HG03039 (cell line): ENCODE results near the gene WDR19.
"Not testable (repeated sequence)": the region's sequence is repeated elsewhere in the genome, so short reads cannot be mapped to it uniquely, and the experiment has no call there.

Experiments used
- ATAC-seq: cut with Tn5 transposase; IDR thresholded peaks from one replicate; pipeline ENCODE4 v1.9.1; 2021; ENCODE audit warnings: mild to moderate bottlenecking, moderate library complexity; ENCODE audit not compliant: unreplicated experiment

Gene WDR19

DNA sequence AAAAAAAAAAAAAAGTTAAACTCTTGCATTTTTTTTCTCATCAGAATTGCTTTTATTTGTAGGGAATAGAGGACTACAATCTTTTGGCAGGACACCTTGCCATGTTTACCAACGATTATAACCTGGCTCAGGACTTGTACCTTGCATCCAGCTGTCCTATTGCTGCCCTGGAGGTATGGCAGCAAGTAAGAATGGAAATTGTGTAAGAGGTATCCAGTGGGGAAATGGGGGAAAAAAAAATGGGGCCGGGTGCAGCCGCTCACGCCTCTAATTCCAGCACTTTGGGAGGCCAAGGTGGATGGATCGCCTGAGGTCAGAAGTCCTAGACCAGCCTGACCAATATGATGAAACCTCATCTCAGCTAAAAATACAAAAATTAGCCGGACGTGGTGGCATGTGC, 49.8 kb downstream of the WDR19 start:
- no peak for ATAC-seq

DNA sequence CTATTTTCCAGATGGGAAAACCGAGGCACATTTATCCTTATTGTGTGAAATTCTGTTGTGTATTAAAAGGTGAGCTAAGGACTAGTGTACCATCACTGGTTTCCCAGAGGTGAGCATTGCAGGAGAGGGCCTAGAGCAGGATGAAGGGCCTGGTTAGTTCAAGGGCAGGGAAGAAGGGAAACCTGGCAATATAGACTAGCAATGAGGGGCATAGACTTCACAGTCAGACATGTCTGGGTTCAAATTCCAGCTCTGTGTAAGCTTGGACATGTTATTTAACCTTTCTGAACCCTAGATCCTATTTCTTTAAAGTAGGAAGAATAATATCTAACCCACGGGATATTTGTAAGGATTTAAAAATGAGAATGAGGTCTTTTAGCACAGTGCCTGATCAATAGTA, 50.8 kb downstream of the WDR19 start:
- ATAC-seq, result no peak

GRCh38 chr4:39233783-39234182, 51.5 kb downstream of the WDR19 start:
- ATAC-seq, result no peak

DNA sequence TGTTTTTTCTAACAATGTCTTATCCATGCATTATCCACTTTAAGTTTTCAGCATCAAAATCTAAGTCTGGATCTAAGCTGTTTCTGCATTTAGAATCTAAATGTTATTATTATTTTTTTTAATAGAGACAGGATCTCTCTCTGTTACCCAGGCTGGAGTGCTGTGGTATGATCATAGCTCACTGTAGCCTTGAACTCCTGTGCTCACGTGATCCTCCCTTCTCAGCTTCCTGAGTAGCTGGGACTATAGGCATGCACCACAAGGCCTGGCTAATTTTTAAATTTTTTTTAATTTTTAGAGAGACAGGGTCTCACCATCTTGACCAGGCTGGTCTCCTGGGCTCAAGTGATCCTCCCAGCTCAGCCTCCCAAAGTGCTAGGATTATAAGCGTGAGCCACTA, 52.7 kb downstream of the WDR19 start:
- no peak for ATAC-seq

DNA sequence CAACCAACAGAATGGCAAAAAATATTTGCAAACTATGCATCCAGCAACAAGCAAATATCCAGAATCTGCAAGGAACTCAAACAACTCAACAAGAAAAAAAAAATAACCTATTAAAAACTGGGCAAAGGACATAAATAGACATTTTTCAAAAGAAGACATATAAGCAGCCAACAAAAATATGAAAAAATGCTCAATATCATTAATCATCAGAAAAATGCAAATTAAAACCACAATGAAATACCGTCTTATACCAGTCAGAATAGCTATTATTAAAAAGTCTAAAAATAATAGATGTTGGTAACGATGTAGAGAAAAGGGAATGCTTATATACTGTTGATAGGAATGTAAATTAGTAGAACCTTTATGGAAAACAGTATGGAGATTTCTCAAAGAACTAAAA, 53.4 kb downstream of the WDR19 start:
- ATAC-seq, result no peak

DNA sequence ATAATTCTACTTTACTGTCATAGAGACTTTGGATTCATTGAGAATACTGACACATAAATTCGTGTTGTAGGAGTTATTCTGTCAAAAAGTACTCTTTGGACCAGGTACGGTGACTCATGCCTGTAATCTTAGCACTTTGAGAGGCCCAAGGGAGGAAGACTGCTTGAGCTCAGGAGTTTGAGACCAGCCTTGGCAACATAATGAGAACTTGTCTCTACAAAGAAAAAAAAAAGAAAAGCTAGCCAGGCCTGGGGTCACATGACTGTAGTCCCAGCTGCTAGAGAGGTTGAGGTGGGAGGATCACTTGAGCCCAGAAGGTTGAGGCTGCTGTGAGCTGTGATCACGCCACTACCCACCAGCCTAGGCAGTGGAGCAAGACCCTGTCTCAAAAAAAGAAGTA, 54.9 kb downstream of the WDR19 start:
- ATAC-seq, result no peak

DNA sequence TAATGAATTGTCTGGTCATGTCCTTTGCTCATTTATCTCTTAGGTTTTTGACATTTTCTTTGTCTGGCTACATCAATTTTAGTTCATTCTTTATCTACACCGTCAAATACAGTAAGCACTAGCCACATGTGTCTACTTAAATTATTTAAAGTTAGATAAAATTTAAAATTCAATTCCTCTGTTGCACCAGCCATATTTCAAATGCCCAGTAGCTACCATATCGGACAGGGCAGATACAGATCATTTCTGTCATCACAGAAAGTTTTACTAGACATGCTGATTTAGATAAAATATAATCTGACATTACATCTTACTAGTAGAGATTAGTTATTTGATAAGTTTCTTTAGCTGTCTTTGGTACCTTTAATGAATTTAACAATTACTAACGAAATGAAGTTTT, 61.1 kb downstream of the WDR19 start:
- ATAC-seq, result no peak

DNA sequence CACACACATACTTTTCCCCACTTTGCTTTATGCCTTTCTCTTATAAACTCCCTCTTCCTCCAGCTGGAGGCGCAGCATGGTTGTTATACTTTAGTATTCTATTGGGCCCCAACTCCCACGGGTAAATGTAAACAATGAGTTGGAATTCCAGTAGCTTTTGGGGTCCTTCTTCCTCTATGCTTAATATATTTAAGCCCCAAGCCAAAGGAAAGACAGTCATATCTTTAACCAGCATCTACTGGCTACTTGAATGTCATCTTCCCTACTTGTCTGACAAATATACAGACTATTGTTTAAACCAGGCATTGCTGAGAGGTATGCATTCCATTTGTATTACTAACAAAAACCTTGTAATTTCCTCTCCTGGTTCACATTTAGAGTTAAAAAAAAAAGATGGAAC, 72.9 kb downstream of the WDR19 start:
- no peak for ATAC-seq

DNA sequence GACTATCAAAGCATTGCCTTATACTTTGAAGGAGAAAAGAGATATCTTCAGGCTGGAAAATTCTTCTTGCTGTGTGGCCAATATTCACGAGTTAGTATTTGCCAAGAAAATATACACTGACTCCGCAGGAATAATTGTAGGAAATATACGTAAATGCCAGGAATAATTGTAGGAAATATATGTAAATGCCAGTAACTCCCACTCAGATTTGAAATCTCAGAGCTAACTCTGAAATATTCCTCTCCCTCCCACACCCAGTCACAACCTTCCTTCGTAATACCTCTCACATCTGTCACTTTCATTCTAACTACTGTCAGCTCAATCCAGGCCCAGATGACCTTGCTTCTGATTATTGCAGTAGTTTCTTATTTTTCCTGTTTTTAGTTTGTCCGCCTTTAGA, 73.5 kb downstream of the WDR19 start:
- no peak for ATAC-seq

- ATAC-seq, result no peak
Observed at GRCh38 chr4:39256436-39256835, 74.1 kb downstream of the WDR19 start.

DNA sequence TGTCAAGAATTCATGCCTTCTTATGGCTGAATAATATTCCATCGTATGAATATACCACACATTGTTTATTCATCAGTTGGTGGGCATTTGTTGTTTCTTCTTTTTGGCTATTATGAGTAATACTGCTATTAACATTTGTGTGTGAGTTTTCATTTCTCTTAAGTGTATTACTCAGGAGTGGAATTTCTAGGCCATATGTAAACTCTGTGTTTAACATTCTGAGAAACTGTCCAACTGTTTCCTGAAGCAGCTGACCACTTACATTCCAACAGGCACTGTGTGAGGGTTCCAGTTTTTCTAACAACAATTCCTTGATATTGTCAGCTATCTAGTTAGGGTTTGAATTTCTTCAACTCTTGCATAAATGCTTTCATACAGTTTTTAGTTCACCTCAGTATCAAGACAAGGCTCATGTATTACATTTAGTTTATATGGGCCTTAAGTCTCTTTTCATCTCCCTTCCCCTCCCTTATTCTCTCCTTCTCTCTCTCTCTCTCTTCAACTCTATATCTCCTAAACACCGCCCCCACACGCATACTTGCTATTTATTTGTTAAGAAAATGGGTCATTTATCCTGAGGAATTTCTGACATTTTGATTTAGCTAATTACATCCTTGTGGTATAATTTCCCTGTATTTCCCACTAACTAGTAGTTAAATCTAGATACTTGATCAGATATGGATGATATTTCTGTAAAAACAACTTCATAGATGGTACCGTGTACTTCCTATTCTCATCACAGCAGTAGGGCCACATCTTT, 77.4 kb downstream of the WDR19 start:
- ATAC-seq, result no peak

DNA sequence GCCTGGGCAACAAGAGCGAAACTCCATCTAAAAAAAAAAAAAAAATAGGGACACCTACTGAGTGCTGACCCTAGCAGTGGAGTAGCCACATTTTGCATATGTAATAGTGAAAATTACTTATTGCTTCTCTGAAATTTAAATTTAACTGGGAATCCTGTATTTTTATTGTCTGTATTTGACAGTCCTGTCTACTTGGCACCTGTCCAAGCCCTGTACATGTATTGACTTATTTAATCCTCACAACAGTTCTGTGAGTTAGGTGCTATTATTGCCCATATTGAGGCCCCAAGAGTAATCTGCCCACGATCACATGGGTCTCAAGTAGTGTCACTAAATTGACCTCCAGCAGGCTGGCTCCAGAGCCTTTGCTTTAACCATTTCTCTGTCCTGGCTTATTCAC, 81.6 kb downstream of the WDR19 start:
- ATAC-seq, result no peak

DNA sequence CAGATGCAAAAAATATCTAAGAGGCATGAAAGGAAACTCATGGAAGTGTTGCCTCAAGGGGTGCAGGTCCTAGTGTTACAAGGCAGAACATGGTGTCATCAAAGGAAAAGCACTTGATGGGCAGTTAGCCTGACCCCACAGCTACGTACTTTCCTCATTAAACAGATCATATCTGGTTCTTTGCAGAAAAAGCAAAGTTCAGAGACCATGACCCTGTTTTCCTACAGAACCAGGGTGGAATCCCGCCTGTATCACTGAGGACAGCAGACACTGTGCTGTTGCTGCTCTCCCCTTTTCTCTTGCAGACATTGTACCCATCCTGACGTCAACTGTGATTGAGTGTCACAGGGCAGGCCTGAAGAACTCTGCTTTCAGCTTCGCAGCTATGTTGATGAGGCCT, 92.2 kb downstream of the WDR19 start:
- no peak for ATAC-seq

DNA sequence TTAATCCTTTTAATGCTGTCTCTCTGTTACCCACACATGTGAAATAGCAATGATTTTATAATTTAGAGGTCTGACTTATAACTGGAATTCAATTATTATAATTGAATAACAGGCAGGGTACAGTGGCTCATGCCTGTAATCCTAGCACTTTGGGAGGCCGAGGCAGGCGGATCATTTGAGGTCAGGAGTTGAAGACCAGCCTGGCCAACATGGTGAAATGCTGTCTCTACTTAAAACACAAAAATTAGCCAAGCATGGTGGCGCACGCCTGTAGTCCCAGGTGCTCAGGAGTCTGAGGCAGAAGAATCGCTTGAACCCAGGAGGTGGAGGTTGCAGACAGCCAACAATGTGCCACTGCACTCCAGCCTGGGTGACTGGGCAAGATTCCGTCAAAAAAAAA, 95.3 kb downstream of the WDR19 start:
- ATAC-seq, result not testable (repeated sequence)

- no peak for ATAC-seq
Observed at GRCh38 chr4:39278476-39278875, 96.1 kb downstream of the WDR19 start.

DNA sequence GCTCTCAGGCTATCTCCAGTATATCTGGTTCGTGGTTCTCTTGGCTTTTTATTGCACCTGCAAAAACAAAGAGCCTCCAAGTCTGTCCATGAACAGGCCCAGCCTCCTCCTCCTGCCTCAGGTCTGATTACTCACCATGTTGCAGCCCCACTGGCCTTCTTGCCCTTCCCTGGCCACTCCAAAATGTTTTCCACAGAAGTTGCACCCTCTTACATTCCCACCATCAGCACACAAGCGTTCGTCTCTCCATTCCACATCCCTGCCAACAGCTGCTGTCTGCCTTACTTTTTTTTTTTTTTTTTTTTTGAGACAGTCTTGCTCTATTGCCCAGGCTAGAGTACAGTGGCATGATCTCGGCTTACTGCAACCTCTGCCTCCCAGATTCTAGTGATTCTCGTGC, 97.1 kb downstream of the WDR19 start:
- ATAC-seq, result no peak

GRCh38 chr4:39280770-39281169, 98.4 kb downstream of the WDR19 start:
- ATAC-seq, result no peak

- ATAC-seq, result no peak
Observed at GRCh38 chr4:39285111-39285795, 102.9 kb downstream of the WDR19 start.

DNA sequence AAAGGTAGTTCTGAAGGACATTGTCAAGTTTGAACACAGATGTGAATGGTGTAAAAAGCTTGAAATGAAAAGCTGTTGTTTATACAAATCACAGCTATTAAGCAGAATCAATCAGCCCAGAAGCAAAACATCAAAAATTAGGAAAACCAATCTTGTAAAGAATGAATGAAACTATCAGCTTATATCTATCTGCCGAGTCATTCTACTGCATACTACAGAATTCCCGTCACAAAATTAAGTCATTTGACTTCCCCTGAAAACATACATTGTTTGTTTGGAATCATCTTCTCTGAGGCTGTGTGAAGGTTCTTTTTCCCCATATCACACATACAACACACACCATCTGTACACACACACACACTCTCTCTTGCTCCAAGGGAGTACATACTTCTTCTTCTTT, 103.5 kb downstream of the WDR19 start:
- ATAC-seq, result no peak

DNA sequence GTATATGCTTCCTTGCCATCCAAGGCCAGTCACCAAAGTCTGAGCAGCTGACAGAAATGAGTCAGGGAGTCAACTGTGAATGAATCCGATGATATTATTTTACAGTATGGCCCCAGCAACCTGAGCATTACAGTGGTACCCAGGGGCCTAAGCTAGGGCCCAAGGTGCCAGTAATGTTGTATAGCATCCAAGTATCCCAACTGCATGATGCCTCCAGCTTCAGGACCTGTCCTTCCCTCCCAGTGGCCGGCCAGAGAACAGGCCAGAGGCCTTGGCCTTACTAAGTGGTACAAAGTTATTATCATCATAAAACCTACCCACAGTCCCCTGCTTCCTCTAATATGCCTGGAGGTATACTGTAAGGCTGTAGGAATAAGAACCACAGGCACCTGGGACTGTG, 103.9 kb downstream of the WDR19 start:
- ATAC-seq, result no peak

- ATAC-seq, result no peak
Observed at GRCh38 chr4:39287223-39287622, 104.9 kb downstream of the WDR19 start.

- ATAC-seq, result no peak
Observed at GRCh38 chr4:39291686-39292085, 109.4 kb downstream of the WDR19 start.

- not testable (repeated sequence) for ATAC-seq
Observed at GRCh38 chr4:39292433-39292832, 110.1 kb downstream of the WDR19 start.
